SK-N-SH treated with all-trans-retinoic acid at 6 μM for 48 hours (cell line): ENCODE results near the gene PFDN2.

ENCODE experiments used
- ARNTL ChIP-seq: fragments of 450-650 bp; formaldehyde crosslinking; IDR thresholded peaks from 2 replicates; pipeline ENCODE4 v1.5.0; 2020; ENCODE audit warnings: low read depth, mild to moderate bottlenecking, moderate library complexity, borderline replicate concordance
- ESRRG ChIP-seq: fragments of 250-450 bp; sonication (Bioruptor Pico); IDR thresholded peaks from 2 replicates; pipeline ENCODE4 v1.6.1; 2021; ENCODE audit warnings: mild to moderate bottlenecking
- TOX ChIP-seq: fragments of 250-450 bp; sonication (Bioruptor Pico); IDR thresholded peaks from 2 replicates; pipeline ENCODE4 v1.8.0; 2021; ENCODE audit warnings: mild to moderate bottlenecking, moderate library complexity, borderline replicate concordance
- ZFP30 ChIP-seq: fragments of 450-650 bp; formaldehyde crosslinking; IDR thresholded peaks from 2 replicates; pipeline ENCODE4 v1.5.0; 2022; ENCODE audit warnings: mild to moderate bottlenecking, moderate library complexity
- ZNF8 ChIP-seq: fragments of 450-650 bp; formaldehyde crosslinking; IDR thresholded peaks from 2 replicates; pipeline ENCODE4 v1.5.0; 2020; ENCODE audit warnings: mild to moderate bottlenecking, moderate library complexity
- TF ChIP-seq, protein P1 (sequence below): fragments of 250-450 bp; sonication (Bioruptor Pico); IDR thresholded peaks from 2 replicates; pipeline ENCODE4 v1.8.0; 2020; ENCODE audit warnings: mild to moderate bottlenecking, moderate library complexity, borderline replicate concordance

DNA sequence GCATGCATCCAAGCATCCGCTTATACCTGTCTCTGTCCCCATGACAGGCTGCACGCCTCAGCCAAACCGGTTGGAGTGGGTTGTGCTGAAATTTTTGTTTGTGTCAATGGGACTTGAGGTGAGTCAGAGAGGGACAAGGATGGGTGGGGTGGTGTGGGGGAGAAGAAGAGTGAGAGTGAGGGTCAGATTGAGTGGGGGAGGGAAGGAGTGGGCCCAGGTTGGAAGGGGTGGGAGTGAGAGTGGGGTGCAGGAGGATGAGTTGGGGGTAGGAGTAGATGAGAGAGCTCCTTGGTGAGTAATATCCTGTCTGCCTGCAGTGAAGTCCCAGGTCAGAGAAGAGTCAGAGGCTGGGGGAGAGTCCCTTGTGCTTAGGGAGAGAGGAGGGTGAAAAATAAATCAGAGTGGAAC is 25.2 kb downstream of the PFDN2 start:
- TF ChIP-seq, protein P1, sequence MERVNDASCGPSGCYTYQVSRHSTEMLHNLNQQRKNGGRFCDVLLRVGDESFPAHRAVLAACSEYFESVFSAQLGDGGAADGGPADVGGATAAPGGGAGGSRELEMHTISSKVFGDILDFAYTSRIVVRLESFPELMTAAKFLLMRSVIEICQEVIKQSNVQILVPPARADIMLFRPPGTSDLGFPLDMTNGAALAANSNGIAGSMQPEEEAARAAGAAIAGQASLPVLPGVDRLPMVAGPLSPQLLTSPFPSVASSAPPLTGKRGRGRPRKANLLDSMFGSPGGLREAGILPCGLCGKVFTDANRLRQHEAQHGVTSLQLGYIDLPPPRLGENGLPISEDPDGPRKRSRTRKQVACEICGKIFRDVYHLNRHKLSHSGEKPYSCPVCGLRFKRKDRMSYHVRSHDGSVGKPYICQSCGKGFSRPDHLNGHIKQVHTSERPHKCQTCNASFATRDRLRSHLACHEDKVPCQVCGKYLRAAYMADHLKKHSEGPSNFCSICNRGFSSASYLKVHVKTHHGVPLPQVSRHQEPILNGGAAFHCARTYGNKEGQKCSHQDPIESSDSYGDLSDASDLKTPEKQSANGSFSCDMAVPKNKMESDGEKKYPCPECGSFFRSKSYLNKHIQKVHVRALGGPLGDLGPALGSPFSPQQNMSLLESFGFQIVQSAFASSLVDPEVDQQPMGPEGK = no peak
- TF ChIP-seq ZFP30 (no peak), ZNF8 (CRISPR knock-in tag) (no peak), ARNTL (CRISPR knock-in tag) (no peak), ESRRG (no peak), TOX (CRISPR knock-in tag) (no peak)
